ENCODE measurements around the gene ITPKA. TPM values are rescaled to one million over a fixed set of nuclear protein-coding genes. Genes with fewer than 3 reads are reported as not detected.
A peak's percentile ranks its signal among the peaks of the same experiment; 100 is the strongest.

Gene ITPKA
- total and polyA plus RNA-seq, 2 of the 13 experiments (the other 11 are each of a cell fraction or from before 2014, with no cell fraction given), result 13.2 to 41.3 TPM

DNA sequence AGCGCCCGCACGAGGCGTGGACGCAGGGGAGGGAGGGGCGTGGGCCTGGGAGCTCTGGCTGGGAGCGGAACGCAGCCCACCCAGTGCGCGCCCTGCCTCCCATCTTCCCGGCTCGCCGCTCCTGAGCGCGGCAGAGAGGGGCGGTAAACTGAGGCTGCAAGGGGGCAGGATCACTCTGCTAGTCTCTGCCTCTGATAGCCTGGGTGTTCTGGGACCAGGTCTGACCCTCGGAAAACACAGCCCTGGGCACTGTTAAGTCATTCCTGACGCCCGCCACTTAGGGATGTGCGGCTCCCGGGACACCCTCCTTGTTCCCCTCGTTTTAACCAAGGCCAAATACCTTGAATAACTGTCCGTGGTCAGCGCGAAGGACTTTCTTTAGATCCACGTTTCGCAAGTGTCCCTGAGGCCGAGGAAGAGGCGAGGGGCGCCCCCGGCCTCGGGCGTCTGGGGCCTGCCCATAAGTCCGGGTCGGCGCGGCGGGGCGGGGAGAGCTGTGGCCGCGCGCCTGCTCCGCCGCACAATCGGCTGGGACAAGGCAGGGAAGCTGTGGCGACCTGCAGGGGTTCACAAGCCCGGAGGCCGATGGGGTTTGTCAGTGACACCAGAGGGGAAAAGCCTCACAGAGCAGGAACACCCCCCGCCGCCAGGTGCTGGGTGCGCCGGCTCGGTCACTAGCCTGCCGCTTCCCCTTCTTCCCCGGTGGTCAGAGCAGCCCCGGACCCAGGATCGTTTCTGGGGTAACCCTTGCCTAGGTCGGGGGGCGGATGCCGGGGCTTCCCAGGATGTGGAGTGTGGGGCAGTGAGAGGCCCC, 1.5 kb downstream of the ITPKA start:
- Histone ChIP-seq H3K27me3 (ENCODE audit: control insufficient read depth in 1 of 2, insufficient read depth in 2 of 2, low read length in 2 of 2) (no peaks in the 10 kb centered on the region), H3K79me2 (ENCODE audit: insufficient read depth, low read length) (peaks cover 49% of the 10 kb centered on the region), H3K4me3 (replicated peaks in 1 of 3; ENCODE audit: insufficient read depth in 1 of 3, low read depth in 2 of 3, low read length in 3 of 3) (peak overlapping the region; percentile 78 to 85 (median 83)), H3K9me3 (ENCODE audit: low read length) (no peaks in the 10 kb centered on the region), H3K27ac (ENCODE audit: extremely low read length, insufficient read depth, low read length) (peak overlapping the region; percentile 97), H3K4me1 (ENCODE audit: insufficient read depth, low read length) (peaks cover 31% of the 10 kb centered on the region), H3K36me3 (replicated peaks in 1 of 2; ENCODE audit: control insufficient read depth in 1 of 2, insufficient read depth in 2 of 2, low read length in 2 of 2) (peaks cover 0 to 2% of the 10 kb centered on the region in 2 experiments; a peak in 2 of 5 replicates), H3K9ac (ENCODE audit: insufficient read depth, low read depth, low read length) (peak overlapping the region; percentile 86), H2AFZ (ENCODE audit: low read length) (no peak overlapping the region), H3K4me2 (ENCODE audit: low read depth, low read length) (peak overlapping the region; percentile 94), H4K20me1 (ENCODE audit: insufficient read depth, low read length) (no peaks in the 10 kb centered on the region)
- in situ Hi-C loops (cut with HindIII; ENCODE audit: extremely low pct_ligation_motif_present, low pct_unique_long_range_greater_than_20kb) (no loop called here), intact Hi-C loops (cut with micrococcal nuclease; ENCODE audit: unreplicated experiment) (loop anchor here (1.0 to 5.0 kb wide), 2 partner anchors 48 to 213 kb away; no protein-coding TSS in a partner anchor)
- BruUV-seq (replicated peaks), result no TSS peak
- FAIRE-seq (no peak), ATAC-seq (peak; percentile 17), DNase-seq (ENCODE audit: low spot score) (no peak)
- 0% methylated on average over 7 of the region's 60 CpGs for WGBS (ENCODE audit: low lambda C conversion rate)
- CTCF ChIA-PET (ENCODE audit: low intra/inter-chr PET ratio, low total read pairs), result interaction anchor here (1.3 kb wide), 1 partner anchor 30 kb away, joined by 4 read pairs; no protein-coding TSS in a partner anchor
- POLR2A ChIA-PET, result interaction anchor here (0.6 to 1.8 kb wide), 7 partner anchors 13 to 794 kb away, joined by 3 to 12 read pairs (median 5); partner anchors contain the start of gene RPAP1
- TF ChIP-seq PTBP1 (IDR thresholded peaks at IDR 0.05; ENCODE audit: low read depth, low read length, poor library complexity, severe bottlenecking), result peak; percentile 68
- TF ChIP-seq, protein P1, sequence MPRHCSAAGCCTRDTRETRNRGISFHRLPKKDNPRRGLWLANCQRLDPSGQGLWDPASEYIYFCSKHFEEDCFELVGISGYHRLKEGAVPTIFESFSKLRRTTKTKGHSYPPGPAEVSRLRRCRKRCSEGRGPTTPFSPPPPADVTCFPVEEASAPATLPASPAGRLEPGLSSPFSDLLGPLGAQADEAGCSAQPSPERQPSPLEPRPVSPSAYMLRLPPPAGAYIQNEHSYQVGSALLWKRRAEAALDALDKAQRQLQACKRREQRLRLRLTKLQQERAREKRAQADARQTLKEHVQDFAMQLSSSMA (CRISPR knock-in tag; IDR thresholded peaks at IDR 0.05), result no peak
- no peak; the same call in 1 of the 2 replicates for TF ChIP-seq ZMYM4 (CRISPR knock-in tag; IDR thresholded peaks at IDR 0.05)
- no peak for TF ChIP-seq ZUFSP (CRISPR knock-in tag; IDR thresholded peaks at IDR 0.05; ENCODE audit: borderline replicate concordance)
- TF ChIP-seq ZNF354B (CRISPR knock-in tag; IDR thresholded peaks at IDR 0.05), result no peak
- TF ChIP-seq SMAD1 (CRISPR knock-in tag; IDR thresholded peaks at IDR 0.05; ENCODE audit: borderline replicate concordance, low read depth), result no peak
- TF ChIP-seq, protein P2, sequence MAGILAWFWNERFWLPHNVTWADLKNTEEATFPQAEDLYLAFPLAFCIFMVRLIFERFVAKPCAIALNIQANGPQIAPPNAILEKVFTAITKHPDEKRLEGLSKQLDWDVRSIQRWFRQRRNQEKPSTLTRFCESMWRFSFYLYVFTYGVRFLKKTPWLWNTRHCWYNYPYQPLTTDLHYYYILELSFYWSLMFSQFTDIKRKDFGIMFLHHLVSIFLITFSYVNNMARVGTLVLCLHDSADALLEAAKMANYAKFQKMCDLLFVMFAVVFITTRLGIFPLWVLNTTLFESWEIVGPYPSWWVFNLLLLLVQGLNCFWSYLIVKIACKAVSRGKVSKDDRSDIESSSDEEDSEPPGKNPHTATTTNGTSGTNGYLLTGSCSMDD (CRISPR knock-in tag; IDR thresholded peaks at IDR 0.05), result no peak
- no peak for TF ChIP-seq FOXA3 (CRISPR knock-in tag; IDR thresholded peaks at IDR 0.05)
- TF ChIP-seq POLR2A (IDR thresholded peaks at IDR 0.05; ENCODE audit: insufficient read depth in 1 of 2, low read depth in 2 of 2, low read length in 2 of 2), result no peak; a peak in 1 of 4 replicates
- no peak for TF ChIP-seq ZNF326 (CRISPR knock-in tag; IDR thresholded peaks at IDR 0.05; ENCODE audit: borderline replicate concordance)
- no peak for TF ChIP-seq PHF20 (CRISPR knock-in tag; IDR thresholded peaks at IDR 0.05)
- TF ChIP-seq, protein P3, sequence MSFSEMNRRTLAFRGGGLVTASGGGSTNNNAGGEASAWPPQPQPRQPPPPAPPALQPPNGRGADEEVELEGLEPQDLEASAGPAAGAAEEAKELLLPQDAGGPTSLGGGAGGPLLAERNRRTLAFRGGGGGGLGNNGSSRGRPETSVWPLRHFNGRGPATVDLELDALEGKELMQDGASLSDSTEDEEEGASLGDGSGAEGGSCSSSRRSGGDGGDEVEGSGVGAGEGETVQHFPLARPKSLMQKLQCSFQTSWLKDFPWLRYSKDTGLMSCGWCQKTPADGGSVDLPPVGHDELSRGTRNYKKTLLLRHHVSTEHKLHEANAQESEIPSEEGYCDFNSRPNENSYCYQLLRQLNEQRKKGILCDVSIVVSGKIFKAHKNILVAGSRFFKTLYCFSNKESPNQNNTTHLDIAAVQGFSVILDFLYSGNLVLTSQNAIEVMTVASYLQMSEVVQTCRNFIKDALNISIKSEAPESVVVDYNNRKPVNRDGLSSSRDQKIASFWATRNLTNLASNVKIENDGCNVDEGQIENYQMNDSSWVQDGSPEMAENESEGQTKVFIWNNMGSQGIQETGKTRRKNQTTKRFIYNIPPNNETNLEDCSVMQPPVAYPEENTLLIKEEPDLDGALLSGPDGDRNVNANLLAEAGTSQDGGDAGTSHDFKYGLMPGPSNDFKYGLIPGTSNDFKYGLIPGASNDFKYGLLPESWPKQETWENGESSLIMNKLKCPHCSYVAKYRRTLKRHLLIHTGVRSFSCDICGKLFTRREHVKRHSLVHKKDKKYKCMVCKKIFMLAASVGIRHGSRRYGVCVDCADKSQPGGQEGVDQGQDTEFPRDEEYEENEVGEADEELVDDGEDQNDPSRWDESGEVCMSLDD (CRISPR knock-in tag; IDR thresholded peaks at IDR 0.05; ENCODE audit: borderline replicate concordance), result no peak
- TF ChIP-seq ZBTB44 (CRISPR knock-in tag; IDR thresholded peaks at IDR 0.05), result no peak
- TF ChIP-seq ZNF616 (CRISPR knock-in tag; IDR thresholded peaks at IDR 0.05; ENCODE audit: low read depth), result no peak
- peak; percentile 38; the same call in 1 of the 2 replicates for TF ChIP-seq ZC3H13 (CRISPR knock-in tag; IDR thresholded peaks at IDR 0.05)
